Measurements from ENCODE around the gene SF3B2.
"Not testable (repeated sequence)": the region's sequence is repeated elsewhere in the genome, so short reads cannot be mapped to it uniquely, and the experiment has no call there.

SF3B2 gene

GRCh38 chr11:66020212-66020611, 32.0 kb upstream of the SF3B2 start:
- DNase-seq, result no peak

DNA sequence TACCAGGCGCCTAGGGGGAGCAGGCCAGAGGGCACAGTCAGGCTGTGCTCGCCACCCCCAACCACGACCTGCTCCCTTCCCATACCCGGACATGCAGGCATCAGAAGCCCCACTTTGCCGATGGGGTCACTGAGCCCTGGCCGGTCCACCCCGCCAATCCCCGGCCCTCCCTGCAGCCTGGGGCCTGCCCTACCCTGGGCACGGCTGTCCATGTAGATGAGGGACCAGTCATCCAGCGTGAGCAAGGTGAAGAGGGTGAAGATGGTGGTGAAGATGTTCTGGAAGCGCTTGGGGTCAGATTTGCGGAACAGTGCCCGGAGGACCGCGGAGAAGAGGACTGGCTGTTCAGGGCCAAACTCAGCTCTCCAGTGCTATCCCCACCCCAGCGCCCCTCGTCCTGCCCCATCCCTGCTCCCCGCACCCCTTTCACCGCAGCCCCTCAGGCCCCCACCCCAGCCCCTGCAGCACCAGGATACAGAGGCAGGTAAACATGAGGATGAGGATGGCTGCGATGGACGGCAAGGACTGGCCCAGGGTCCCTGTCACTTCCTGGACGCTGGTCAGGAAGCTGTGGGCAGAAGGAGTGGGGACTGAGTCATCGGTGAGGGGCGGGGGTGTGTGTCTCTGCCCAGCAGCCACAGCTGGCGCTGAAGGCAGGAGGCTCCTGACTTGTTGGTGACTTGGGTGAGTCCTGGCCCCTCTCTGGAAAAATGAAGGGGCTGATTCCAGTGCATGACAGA, 31.4 kb upstream of the SF3B2 start:
- DNase-seq, result no peak

- peak; percentile 64 for DNase-seq
Observed at GRCh38 chr11:66022401-66023185, 29.6 kb upstream of the SF3B2 start.

DNA sequence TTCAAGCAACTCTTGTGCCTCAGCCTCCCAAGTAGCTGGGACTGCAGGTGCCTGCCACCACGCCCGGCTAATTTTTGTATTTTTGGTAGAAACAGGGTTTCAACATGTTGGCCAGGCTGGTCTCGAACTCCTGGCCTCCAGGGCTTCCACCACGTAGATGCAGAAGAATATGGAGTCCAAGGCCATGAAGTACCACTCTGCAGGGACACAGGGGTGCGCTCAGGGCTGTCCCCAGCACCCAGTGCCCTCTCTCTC, 29.1 kb upstream of the SF3B2 start:
- DNase-seq, result not testable (repeated sequence)

GRCh38 chr11:66026017-66026529, 26.1 kb upstream of the SF3B2 start, which contains the start of gene CATSPER1:
Gene CATSPER1, minus strand, starts transcription at chr11:66026479. Its CDS starts 100 bp downstream, at chr11:66026379.
- no peak for DNase-seq

- DNase-seq, result no peak
Observed at GRCh38 chr11:66032957-66033735, 19.0 kb upstream of the SF3B2 start.

DNA sequence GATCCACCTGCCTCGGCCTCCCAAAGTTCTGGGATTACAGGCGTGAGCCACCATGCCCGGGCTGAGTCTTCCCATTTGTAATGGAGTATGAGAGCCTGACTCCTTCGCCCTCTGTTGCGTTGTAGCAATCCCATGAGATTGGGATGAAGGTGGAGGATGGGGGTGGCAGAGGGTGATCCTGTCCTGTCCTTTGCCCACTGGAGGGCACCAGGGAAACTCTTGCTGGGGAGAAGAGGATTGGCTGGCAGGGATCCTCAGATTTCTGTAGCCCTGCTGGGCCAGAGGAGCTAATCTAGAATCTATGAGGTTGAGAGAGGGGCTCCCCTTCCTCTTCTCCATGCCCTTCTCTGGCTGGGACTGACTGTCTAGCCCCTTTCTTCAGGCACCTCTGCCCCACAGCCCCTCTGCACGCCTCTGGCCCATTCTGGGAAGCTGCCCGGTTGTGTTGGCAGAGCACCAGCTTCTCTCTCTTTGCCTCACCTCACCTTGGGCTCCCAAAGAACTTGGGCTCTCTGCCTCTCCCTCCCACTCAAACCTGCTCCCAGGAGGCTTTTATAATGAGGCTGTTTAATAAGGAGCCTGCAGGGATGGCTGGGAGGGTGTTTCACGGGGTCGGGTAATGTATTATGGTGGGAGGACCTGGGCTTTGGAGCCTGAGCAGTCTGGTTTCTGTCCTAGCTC, 16.4 kb upstream of the SF3B2 start:
- no peak for DNase-seq

DNA sequence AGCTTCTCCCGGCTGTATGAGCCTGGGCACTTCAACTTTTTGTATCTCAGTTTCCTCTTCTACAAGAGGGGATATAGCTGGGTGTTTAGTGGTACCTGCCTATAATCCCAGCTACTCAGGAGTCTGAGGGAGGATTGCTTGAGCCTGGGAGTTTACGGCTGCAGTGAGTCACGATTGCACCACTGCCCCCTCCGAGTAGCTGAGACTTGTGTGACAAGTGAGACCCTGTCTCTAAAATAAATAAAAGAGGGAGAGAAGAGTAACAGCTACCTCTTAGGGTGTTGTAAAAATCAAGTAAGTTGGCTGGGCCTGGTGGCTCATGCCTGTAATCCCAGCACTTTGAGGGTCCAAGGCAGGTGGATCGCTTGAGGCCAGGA, 15.8 kb upstream of the SF3B2 start:
- no peak for DNase-seq

DNA sequence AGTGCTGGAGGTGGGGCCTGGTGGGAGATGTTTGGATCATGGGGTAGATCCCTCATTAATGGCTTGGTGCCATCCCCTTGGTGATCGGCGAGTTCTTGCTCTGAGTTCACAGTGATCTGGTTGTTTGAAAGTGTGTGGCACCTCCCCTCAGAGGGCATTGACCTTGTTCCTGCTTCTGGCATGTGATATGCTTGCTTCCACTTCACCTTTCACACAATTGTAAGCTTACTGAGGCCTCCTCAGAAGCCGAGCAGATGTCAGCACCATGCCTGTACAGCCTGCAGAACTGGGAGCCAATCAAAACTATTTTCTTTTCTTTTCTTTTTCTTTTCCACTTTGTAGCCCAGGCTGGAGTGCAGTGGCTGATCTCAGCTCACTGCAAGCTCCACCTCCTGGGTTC, 14.8 kb upstream of the SF3B2 start:
- no peak for DNase-seq

DNA sequence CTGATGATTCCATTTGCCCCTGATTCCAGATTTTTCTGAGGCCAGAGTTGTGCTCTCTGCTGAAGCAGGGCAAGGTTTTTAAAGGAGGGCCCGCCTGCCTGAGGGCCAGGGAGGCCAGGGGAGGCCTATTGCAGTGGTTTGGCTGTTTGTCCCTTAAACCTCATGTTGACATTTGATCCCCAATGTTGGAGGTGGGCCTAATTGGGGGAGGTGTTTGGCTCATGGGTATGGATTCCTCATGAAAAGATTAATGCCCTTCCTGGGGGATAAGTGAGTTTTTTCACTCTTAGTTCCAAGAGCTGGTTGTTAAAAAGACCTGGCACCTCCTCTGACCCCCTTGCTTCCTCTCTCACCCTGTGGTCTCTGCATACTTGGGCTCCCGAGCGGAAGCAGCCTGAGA, 12.4 kb upstream of the SF3B2 start:
- no peak for DNase-seq

GRCh38 chr11:66042227-66042995, 9.8 kb upstream of the SF3B2 start:
- DNase-seq, result no peak

DNA sequence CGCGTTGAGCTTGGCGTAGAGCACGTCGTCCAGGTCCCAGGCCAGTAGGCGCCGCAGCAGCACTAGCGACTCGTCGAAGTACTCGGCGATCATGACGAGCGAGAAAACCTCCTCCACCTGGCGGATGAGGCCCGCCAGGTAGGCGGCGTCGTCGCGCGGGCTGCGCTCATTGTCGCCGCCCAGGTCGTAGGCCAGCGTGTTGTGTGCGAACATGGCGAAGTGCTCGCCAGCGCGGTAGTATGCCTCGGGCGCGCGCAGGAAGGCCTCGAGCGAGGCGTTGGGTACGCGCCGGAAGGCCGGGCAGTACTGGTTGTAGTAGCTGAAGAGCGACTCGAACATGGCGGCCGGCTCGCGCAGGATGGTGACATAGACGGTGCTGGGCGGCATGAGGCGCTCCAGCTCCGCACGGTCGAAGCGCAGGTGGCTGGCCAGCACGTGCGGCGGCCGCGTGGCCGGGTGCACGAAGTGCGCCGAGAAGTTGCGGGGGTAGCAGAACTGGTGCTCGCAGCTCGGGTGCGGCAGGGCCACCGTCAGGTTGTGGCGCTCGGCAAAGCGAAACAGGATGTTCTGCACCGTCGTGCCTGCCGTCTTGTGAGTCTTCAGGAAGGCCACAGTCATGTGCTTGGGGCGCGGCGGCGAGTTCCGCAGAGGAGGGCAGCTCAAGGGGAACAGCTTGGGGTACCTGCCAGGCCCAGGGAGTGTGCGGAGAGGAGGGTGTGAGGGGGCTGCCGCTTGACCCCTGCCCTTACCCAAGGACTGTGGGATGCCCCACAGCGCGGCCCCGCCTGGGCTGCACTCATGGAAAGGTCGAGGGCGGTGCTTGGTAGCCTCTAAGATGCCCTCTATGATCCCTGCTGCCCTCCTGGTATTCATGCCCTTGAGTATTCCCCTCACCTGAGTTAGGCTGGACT, 8.9 kb upstream of the SF3B2 start:
- no peak for DNase-seq

DNA sequence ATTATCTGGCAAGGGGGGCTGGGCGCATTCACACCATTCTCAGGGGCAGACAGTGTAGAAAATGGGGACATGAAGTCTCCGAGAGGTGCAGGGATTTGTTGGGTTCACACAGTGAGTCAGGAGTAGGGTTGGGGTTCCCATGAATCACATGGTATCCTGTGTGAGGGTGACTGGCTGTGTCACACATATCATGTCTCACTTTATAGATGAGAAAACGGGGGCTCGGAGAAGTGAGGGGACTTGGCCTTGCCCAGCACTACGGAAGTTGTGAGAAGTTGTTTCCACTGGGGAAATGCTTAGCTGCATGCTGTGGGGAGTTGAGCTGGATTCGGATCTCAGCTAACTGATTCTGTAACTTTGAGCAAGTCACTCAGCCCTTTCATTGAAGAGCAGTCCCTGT, 7.4 kb upstream of the SF3B2 start:
- no peak for DNase-seq

- DNase-seq, result peak; percentile 71
Observed at GRCh38 chr11:66045177-66045639, 7.0 kb upstream of the SF3B2 start.

- no peak for DNase-seq
Observed at GRCh38 chr11:66046901-66047300, 5.3 kb upstream of the SF3B2 start.

- no peak for DNase-seq
Observed at GRCh38 chr11:66047541-66048365, 4.4 kb upstream of the SF3B2 start.

DNA sequence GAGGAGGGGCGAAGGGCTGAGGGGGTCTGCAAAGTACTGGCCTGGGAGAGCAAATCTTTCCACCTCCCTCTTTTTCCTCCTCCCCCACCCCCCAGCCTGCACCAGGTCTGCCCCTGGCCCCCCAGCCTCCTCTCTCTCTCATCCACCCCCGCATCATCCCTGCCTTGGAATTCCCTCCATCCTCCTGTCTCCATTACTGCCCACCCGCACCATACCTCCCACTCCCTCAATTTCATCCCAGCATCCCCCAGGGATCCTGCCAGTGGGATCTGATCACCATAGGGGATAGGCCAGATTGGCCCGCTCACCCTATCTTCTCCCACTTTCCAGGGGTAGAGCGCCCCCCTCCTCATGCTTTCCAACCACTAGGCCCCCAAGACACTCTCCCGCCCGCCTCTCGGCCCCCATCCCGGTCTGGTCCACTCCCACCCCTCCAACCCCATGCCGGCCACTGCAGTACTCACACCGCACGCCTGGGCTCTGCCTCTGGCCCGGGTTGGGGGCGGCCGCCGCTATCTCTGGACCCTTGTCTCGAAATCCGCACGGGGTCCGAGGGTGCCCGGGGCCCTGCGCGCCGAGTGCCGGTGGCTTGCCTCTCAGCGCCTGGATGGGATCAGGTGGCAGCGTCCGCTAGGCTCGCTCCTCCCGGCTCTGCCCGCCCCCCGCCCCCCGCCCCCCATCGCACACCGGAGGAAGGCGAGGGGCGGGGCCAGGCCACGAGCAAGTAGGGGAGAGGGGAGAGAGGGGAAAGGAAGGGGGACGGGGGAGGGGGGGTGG, 3.4 kb upstream of the SF3B2 start, which contains the start of gene GAL3ST3:
Gene GAL3ST3 (minus strand): TSS at position 615 of the 777 bp plus-strand sequence. CDS start 3,746 bp downstream, outside the sequence.
- DNase-seq, result no peak

DNA sequence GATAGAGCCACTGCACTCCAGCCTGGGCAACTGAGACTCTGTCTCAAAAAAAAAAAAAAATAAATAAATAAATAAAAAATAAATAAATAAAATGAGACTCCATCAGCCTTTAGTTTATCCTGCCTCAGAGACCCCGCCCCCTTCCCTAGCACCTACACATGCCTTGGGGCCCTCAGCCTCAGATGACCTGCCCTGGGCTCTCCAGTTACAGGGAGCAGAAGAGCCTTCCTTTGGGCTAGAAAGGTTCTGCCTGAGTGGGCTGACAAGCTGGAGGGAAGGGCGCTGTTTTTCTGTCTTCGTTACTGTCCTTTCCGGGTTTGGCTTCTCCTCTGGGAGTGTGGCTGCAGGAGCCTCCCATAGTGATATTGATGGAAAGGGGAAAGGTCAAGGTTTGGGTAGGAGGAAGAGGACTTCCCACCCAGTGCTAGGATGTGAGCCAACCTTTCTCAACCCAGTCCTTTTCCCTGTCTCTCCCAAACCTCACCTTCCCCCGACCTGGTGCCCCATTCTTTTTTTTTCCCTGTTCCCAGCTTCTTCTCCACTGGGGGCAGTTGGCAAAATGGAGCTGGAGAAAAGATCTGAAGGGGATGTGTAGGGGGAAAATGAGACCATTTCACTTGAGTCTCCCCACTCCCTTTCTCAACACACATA, 1.5 kb upstream of the SF3B2 start:
- no peak for DNase-seq

- no peak for DNase-seq
Observed at GRCh38 chr11:66051371-66051765, 796 bp upstream of the SF3B2 start.

Measured in NCI-H1092 (cell line).